ENCODE results near the gene TIMMDC1. TPM values are rescaled to one million over a fixed set of nuclear protein-coding genes. Genes with fewer than 3 reads are reported as not detected.

TIMMDC1 gene
- total and polyA plus RNA-seq, 2 of the 4 experiments (the other 2 are of a cell fraction), result 52.5 to 56.6 TPM

GRCh38 chr3:119550192-119550910 is 52.0 kb downstream of the TIMMDC1 start:
- Histone ChIP-seq H3K14ac (replicated peaks; ENCODE audit: low read depth, low read length) (no peak overlapping the region), H2BK20ac (ENCODE audit: low read depth, low read length) (no peak overlapping the region), H3K9me3 (ENCODE audit: control insufficient read depth, insufficient read depth, low read length) (no peaks in the 10 kb centered on the region), H3K9me1 (ENCODE audit: insufficient read depth, low read length) (no peaks in the 10 kb centered on the region), H4K5ac (ENCODE audit: low read depth, low read length) (no peak overlapping the region), H4K20me1 (ENCODE audit: insufficient read depth, low read length) (no peaks in the 10 kb centered on the region), H3K4ac (ENCODE audit: low read depth, low read length) (no peak overlapping the region), H3K36me3 (ENCODE audit: control insufficient read depth, insufficient read depth, low read length) (no peaks in the 10 kb centered on the region), H4K8ac (ENCODE audit: low read depth in 2 of 2, low read length in 2 of 2) (no peak overlapping the region), H3K18ac (ENCODE audit: low read depth, low read length) (no peak overlapping the region), H3K23ac (ENCODE audit: low read depth, low read length) (no peak overlapping the region), H4K91ac (ENCODE audit: insufficient read depth, low read depth, low read length) (no peak overlapping the region), H2BK15ac (ENCODE audit: low read depth, low read length) (no peak overlapping the region), H3K9ac (ENCODE audit: low read depth, low read length) (no peak overlapping the region), H3K27ac (ENCODE audit: insufficient read depth, low read length) (no peak overlapping the region), H3K27me3 (ENCODE audit: control insufficient read depth, insufficient read depth, low read length) (peaks cover 5% of the 10 kb centered on the region), H3K4me1 (ENCODE audit: control insufficient read depth, insufficient read depth, low read length) (no peaks in the 10 kb centered on the region), H2AK5ac (ENCODE audit: low read depth, low read length) (no peak overlapping the region), H3K4me3 (ENCODE audit: insufficient read depth, low read depth, low read length) (no peak overlapping the region), H2BK5ac (ENCODE audit: low read depth, low read length, poor library complexity, severe bottlenecking) (no peak overlapping the region), H2BK120ac (ENCODE audit: low read depth, low read length) (no peak overlapping the region), H2AK9ac (replicated peaks; ENCODE audit: low read depth, low read length, poor library complexity) (no peak overlapping the region), H3K79me1 (ENCODE audit: low read depth in 1 of 2, low read length in 2 of 2) (no peaks in the 10 kb centered on the region), H3K4me2 (ENCODE audit: low read depth, low read length) (no peak overlapping the region), H2AFZ (replicated peaks; ENCODE audit: low read length, poor library complexity) (no peak overlapping the region), H3K56ac (ENCODE audit: extremely low read depth, insufficient read depth, low read length) (no peak overlapping the region)
- ChIA-PET POLR2A (ENCODE audit: unreplicated experiment) (no interaction called here), CTCF (no interaction called here)
- DNase-seq (no peak), ATAC-seq (ENCODE audit: low read depth) (no peak)
- dilution Hi-C loops (cut with HindIII; ENCODE audit: low sequenced_read_pairs, unreplicated experiment) (no loop called here), intact Hi-C loops (cut with micrococcal nuclease) (no loop called here), in situ Hi-C loops (cut with MboI; ENCODE audit: low sequenced_read_pairs) (no loop called here)
- TF ChIP-seq CTCF (conservative IDR thresholded peaks at IDR 0.05; ENCODE audit: low read depth, low read length) (no peak), RFX5 (IDR thresholded peaks at IDR 0.05; ENCODE audit: low read depth, low read length) (no peak), USF2 (IDR thresholded peaks at IDR 0.05; ENCODE audit: low read depth, low read length) (no peak), FOS (IDR thresholded peaks at IDR 0.05; ENCODE audit: low read depth, low read length) (no peak), POLR2A (IDR thresholded peaks at IDR 0.05; ENCODE audit: low read depth, low read length) (no peak), SMC3 (IDR thresholded peaks at IDR 0.05; ENCODE audit: low read depth, low read length) (no peak), ELK1 (IDR thresholded peaks at IDR 0.05; ENCODE audit: borderline replicate concordance, low read depth, low read length) (no peak), MXI1 (IDR thresholded peaks at IDR 0.05; ENCODE audit: borderline replicate concordance, low read depth, low read length) (no peak), CEBPB (IDR thresholded peaks at IDR 0.05; ENCODE audit: low read depth, low read length) (no peak)
- BruUV-seq (replicated peaks), result no TSS peak
- 86% methylated on average over 5 of the region's 9 CpGs; no CpG with 5 or more reads in 1 of the 2 experiments for WGBS, 2 experiments (ENCODE audit: extremely low coverage in 2 of 2, insufficient read length in 1 of 2)

Data from IMR-90 (cell line).